HepG2 (cell line): ENCODE data around the gene STAT6. TPM values are rescaled to one million over a fixed set of nuclear protein-coding genes. Genes with fewer than 3 reads are reported as not detected.
A peak's percentile ranks its signal among the peaks of the same experiment; 100 is the strongest.

ENCODE experiments used
- ADNP ChIP-seq: sonication (generic); formaldehyde crosslinking; IDR thresholded peaks from 2 replicates; pipeline ENCODE4 v1.4.0; 2020; ENCODE audit warnings: missing genetic modification reagents
- ARID2 ChIP-seq: sonication (generic); formaldehyde crosslinking; IDR thresholded peaks from 2 replicates; pipeline ENCODE4 v1.8.1; 2022; ENCODE audit warnings: mild to moderate bottlenecking, missing genetic modification reagents, borderline replicate concordance
- ERF ChIP-seq: IDR thresholded peaks from 2 replicates; pipeline ENCODE4 v1.6.1; 2018; ENCODE audit warnings: missing biosample characterization, missing genetic modification reagents
- HNRNPLL ChIP-seq: fragments of 200-400 bp; formaldehyde crosslinking; IDR thresholded peaks from 2 replicates; pipeline ENCODE4 v1.6.1; 2017; ENCODE audit warnings: mild to moderate bottlenecking, low read depth, low read length; ENCODE audit not compliant: poor library complexity, severe bottlenecking
- MATR3 ChIP-seq: sonication (generic); formaldehyde crosslinking; IDR thresholded peaks from 2 replicates; pipeline ENCODE4 v1.4.0; 2020; ENCODE audit warnings: missing genetic modification reagents
- MED1 ChIP-seq: sonication (generic); formaldehyde crosslinking; IDR thresholded peaks from 2 replicates; pipeline ENCODE4 v1.4.0; 2020; ENCODE audit warnings: missing genetic modification reagents
- MIXL1 ChIP-seq: IDR thresholded peaks from 2 replicates; pipeline ENCODE4 v1.6.1; 2016
- RFX5 ChIP-seq: IDR thresholded peaks from 2 replicates; pipeline ENCODE4 v1.6.1; 2011; ENCODE audit warnings: low read depth, low read length, improper control_type of control experiment
- SRF ChIP-seq: IDR thresholded peaks from 2 replicates; pipeline ENCODE4 v1.6.1; 2011; ENCODE audit warnings: mild to moderate bottlenecking, low read depth, low read length, moderate library complexity
- USF2 ChIP-seq, 2 experiments: sonication (generic) in 1 of 2; formaldehyde crosslinking in 1 of 2; IDR thresholded peaks; 2 replicates each; pipeline versions ENCODE4 v1.5.1 to v1.6.1; 2011 to 2020; ENCODE audit warnings: borderline replicate concordance in 1 of 2, low read depth in 1 of 2, low read length in 1 of 2, mild to moderate bottlenecking in 1 of 2, missing genetic modification reagents in 1 of 2, moderate library complexity in 1 of 2
- ZFP41 ChIP-seq: sonication (generic); formaldehyde crosslinking; IDR thresholded peaks from 2 replicates; pipeline ENCODE4 v1.4.0; 2020; ENCODE audit warnings: mild to moderate bottlenecking, missing genetic modification reagents, borderline replicate concordance
- ZMAT5 ChIP-seq: sonication (generic); formaldehyde crosslinking; IDR thresholded peaks from 2 replicates; pipeline ENCODE4 v1.5.0; 2020; ENCODE audit warnings: mild to moderate bottlenecking, low read depth, missing genetic modification reagents, borderline replicate concordance
- ZNF10 ChIP-seq: sonication (generic); formaldehyde crosslinking; IDR thresholded peaks from 2 replicates; pipeline ENCODE4 v1.4.0; 2020; ENCODE audit warnings: mild to moderate bottlenecking, low read depth, missing genetic modification reagents, borderline replicate concordance
- ZNF225 ChIP-seq: sonication (generic); formaldehyde crosslinking; IDR thresholded peaks from 2 replicates; pipeline ENCODE4 v1.4.0; 2020; ENCODE audit warnings: mild to moderate bottlenecking, missing genetic modification reagents
- ZNF232 ChIP-seq: sonication (generic); formaldehyde crosslinking; IDR thresholded peaks from 2 replicates; pipeline ENCODE4 v1.4.0; 2020; ENCODE audit warnings: missing genetic modification reagents, borderline replicate concordance
- ZNF33A ChIP-seq: sonication (generic); formaldehyde crosslinking; IDR thresholded peaks from 2 replicates; pipeline ENCODE4 v1.5.1; 2020; ENCODE audit warnings: missing genetic modification reagents, mild to moderate bottlenecking, moderate library complexity, borderline replicate concordance
- polyA plus RNA-seq, 8 experiments: library from polyadenylated mRNA; depleted of rRNA in 3 of 8; stranded (reverse) in 7 of 8; unstranded in 1 of 8; fragments of >200 nt; fragmentation: Illumina TruSeq in 4 of 8; extraction: Trizol in 4 of 8; gene quantifications; 2 replicates each; pipeline versions ENCODE4 v1.2.1 to v1.2.3, GENCODE V29; 2011 to 2016; ENCODE audit warnings: low read depth in 4 of 8, missing spikeins in 1 of 8, mixed read lengths in 1 of 8; ENCODE audit not compliant: insufficient read depth in 1 of 8
- total RNA-seq, 5 experiments: library from RNA; depleted of rRNA; stranded (reverse); fragments of >200 nt; fragmentation: Illumina TruSeq; extraction: Trizol; gene quantifications; 2 replicates each; pipeline ENCODE4 v1.2.3, GENCODE V29; 2016; ENCODE audit warnings: low read depth in 1 of 5
- TF ChIP-seq, protein P1 (sequence below): sonication (generic); formaldehyde crosslinking; IDR thresholded peaks from 2 replicates; pipeline ENCODE4 v1.4.0; 2020; ENCODE audit warnings: missing genetic modification reagents
- TF ChIP-seq, protein P2 (sequence below): sonication (generic); formaldehyde crosslinking; IDR thresholded peaks from 2 replicates; pipeline ENCODE4 v1.5.0; 2020; ENCODE audit warnings: mild to moderate bottlenecking, missing genetic modification reagents
- TF ChIP-seq, protein P3 (sequence below): sonication (generic); formaldehyde crosslinking; IDR thresholded peaks from 2 replicates; pipeline ENCODE4 v1.9.0; 2021; ENCODE audit warnings: missing genetic modification reagents, mild to moderate bottlenecking, borderline replicate concordance
- TF ChIP-seq, protein P4 (sequence below): sonication (generic); formaldehyde crosslinking; IDR thresholded peaks from 2 replicates; pipeline ENCODE4 v1.4.0; 2020; ENCODE audit warnings: missing genetic modification reagents

Gene STAT6
- total and polyA plus RNA-seq, 2 of the 13 experiments (the other 11 are each of a cell fraction or from before 2014, with no cell fraction given) = 28.0 to 62.2 TPM

DNA sequence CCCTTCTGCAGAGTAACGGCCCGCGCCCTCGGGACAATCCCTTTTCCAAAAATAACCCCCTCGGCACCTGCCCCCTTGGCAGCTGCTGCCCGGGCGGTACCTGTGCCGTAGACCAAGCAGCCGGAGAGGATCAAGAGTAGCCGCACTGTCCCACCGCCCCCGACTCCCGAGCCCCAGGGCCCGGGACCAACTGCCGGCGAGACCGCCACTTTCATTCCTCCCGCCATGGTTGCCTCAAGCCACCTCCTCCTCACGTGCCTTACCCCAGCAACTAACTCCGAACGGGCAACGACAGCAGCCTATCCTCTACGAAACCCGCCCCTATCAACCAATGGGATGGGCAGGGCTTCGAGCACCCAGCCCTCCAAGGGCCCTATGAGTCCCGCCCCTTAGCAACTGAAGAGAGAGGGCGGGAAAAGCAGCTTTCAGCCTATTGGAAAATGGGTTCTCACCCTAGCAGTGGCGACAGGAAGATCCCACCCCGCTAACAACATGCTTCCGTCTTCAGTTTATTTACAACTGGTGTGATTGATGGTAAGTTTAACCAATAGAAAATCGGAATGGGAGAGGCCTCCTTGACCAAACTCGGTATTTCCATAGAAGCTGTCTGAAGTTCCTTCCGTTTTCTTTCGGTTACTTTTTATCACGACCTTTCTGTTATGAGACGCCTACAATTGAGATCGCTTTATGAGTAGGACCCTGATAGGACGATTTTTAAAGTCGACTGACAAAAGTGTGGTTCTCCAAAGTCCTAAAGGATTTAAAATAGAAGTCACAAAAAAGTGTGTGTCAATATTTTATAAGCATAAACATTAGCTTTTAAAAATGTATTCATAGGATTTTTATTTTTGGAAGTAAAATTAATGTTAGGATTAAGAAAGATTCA is 32.4 kb downstream of the STAT6 start, which contains the start of gene NEMP1 (continued):
- TF ChIP-seq MED1 (CRISPR knock-in tag) = 0 out of 2 replicates have a peak, but pooled peaks have one; percentile 18
- TF ChIP-seq, protein P1, sequence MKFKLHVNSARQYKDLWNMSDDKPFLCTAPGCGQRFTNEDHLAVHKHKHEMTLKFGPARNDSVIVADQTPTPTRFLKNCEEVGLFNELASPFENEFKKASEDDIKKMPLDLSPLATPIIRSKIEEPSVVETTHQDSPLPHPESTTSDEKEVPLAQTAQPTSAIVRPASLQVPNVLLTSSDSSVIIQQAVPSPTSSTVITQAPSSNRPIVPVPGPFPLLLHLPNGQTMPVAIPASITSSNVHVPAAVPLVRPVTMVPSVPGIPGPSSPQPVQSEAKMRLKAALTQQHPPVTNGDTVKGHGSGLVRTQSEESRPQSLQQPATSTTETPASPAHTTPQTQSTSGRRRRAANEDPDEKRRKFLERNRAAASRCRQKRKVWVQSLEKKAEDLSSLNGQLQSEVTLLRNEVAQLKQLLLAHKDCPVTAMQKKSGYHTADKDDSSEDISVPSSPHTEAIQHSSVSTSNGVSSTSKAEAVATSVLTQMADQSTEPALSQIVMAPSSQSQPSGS (CRISPR knock-in tag) = no peak
- TF ChIP-seq ZNF10 (CRISPR knock-in tag) = no peak
- no peak for TF ChIP-seq ZNF225 (CRISPR knock-in tag)
- peak; percentile 86 for TF ChIP-seq ERF (CRISPR knock-in tag)
- no peak for TF ChIP-seq MATR3 (CRISPR knock-in tag)
- TF ChIP-seq USF2 (IDR thresholded peaks at IDR 0.05; ENCODE audit: low read depth, low read length) = peak; percentile 88
- TF ChIP-seq USF2 (CRISPR knock-in tag; IDR thresholded peaks at IDR 0.05; ENCODE audit: borderline replicate concordance) = peak; percentile 93; the same call in 1 of the 2 replicates
- peak; percentile 86 for TF ChIP-seq RFX5
- TF ChIP-seq ZNF232 (CRISPR knock-in tag) = 0 out of 2 replicates have a peak, but pooled peaks have one; percentile 23
- TF ChIP-seq MIXL1 (CRISPR knock-in tag) = peak; percentile 29; the same call in 1 of the 2 replicates
- no peak for TF ChIP-seq ZMAT5
- TF ChIP-seq ADNP = no peak
- no peak for TF ChIP-seq ZFP41 (CRISPR knock-in tag)
- TF ChIP-seq SRF = peak; percentile 88
- no peak for TF ChIP-seq HNRNPLL
- TF ChIP-seq, protein P2, sequence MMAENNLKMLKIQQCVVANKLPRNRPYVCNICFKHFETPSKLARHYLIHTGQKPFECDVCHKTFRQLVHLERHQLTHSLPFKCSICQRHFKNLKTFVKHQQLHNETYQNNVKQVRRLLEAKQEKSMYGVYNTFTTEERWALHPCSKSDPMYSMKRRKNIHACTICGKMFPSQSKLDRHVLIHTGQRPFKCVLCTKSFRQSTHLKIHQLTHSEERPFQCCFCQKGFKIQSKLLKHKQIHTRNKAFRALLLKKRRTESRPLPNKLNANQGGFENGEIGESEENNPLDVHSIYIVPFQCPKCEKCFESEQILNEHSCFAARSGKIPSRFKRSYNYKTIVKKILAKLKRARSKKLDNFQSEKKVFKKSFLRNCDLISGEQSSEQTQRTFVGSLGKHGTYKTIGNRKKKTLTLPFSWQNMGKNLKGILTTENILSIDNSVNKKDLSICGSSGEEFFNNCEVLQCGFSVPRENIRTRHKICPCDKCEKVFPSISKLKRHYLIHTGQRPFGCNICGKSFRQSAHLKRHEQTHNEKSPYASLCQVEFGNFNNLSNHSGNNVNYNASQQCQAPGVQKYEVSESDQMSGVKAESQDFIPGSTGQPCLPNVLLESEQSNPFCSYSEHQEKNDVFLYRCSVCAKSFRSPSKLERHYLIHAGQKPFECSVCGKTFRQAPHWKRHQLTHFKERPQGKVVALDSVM = no peak
- TF ChIP-seq ZNF33A (CRISPR knock-in tag) = no peak
- TF ChIP-seq, protein P3, sequence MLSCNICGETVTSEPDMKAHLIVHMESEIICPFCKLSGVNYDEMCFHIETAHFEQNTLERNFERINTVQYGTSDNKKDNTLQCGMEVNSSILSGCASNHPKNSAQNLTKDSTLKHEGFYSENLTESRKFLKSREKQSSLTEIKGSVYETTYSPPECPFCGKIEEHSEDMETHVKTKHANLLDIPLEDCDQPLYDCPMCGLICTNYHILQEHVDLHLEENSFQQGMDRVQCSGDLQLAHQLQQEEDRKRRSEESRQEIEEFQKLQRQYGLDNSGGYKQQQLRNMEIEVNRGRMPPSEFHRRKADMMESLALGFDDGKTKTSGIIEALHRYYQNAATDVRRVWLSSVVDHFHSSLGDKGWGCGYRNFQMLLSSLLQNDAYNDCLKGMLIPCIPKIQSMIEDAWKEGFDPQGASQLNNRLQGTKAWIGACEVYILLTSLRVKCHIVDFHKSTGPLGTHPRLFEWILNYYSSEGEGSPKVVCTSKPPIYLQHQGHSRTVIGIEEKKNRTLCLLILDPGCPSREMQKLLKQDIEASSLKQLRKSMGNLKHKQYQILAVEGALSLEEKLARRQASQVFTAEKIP (CRISPR knock-in tag) = no peak
- TF ChIP-seq ARID2 (CRISPR knock-in tag) = no peak
- TF ChIP-seq, protein P4, sequence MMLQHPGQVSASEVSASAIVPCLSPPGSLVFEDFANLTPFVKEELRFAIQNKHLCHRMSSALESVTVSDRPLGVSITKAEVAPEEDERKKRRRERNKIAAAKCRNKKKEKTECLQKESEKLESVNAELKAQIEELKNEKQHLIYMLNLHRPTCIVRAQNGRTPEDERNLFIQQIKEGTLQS (CRISPR knock-in tag) = no peak
